GM20000 (cell line): ENCODE results near the gene MPZ.

ENCODE experiments used
- DNase-seq: peaks from one replicate; pipeline ENCODE4 v3.0.0; 2012; ENCODE audit warnings: low spot score
- TF ChIP-seq, protein P1 (sequence below): IDR thresholded peaks from 2 replicates; pipeline ENCODE4 v1.5.1; 2012; ENCODE audit warnings: mild to moderate bottlenecking, control low read depth; ENCODE audit errors: extremely low read depth, missing control alignments

The MPZ gene

DNA sequence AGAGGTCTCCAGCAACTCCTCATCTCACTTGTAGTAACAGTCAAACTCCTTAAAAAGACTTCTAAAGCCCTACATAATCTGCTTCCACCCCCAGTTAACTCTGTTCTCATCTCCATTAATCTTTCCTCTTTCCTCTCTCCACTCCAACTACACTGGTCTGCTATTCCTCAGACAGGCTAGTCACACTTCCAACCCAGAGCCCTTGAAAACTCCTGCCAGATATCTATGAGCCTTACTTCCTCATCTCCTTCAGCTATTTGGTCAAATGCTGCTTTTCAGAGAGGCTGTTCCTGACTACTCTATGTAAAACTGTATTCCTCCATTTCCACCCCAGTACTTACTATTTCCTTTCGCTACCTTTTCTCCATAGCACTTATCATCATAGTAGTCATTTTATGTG, 26.8 kb downstream of the MPZ start:
- DNase-seq, result no peak
- TF ChIP-seq, protein P1, sequence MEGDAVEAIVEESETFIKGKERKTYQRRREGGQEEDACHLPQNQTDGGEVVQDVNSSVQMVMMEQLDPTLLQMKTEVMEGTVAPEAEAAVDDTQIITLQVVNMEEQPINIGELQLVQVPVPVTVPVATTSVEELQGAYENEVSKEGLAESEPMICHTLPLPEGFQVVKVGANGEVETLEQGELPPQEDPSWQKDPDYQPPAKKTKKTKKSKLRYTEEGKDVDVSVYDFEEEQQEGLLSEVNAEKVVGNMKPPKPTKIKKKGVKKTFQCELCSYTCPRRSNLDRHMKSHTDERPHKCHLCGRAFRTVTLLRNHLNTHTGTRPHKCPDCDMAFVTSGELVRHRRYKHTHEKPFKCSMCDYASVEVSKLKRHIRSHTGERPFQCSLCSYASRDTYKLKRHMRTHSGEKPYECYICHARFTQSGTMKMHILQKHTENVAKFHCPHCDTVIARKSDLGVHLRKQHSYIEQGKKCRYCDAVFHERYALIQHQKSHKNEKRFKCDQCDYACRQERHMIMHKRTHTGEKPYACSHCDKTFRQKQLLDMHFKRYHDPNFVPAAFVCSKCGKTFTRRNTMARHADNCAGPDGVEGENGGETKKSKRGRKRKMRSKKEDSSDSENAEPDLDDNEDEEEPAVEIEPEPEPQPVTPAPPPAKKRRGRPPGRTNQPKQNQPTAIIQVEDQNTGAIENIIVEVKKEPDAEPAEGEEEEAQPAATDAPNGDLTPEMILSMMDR, result no peak

DNA sequence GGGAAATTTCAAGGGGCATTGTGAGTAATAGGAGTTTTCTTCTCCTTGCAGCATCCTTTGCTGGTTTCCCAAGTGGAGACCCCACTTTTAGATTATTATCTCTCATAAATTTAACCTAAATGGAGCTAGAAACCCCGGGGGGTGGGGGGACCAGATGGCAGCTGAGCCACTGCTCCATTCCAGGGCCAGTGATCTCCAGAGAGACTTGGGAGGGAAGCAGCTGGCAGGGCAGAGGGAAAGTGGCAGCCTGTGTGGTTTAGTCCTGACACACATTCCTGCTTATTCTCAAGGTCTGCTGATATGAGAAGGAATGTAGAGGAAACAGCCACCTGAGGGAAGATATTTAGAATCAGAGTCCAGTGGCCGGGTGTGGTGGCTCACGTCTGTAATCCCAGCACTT, 34.9 kb downstream of the MPZ start:
- DNase-seq, result no peak
- TF ChIP-seq, protein P1, result no peak

DNA sequence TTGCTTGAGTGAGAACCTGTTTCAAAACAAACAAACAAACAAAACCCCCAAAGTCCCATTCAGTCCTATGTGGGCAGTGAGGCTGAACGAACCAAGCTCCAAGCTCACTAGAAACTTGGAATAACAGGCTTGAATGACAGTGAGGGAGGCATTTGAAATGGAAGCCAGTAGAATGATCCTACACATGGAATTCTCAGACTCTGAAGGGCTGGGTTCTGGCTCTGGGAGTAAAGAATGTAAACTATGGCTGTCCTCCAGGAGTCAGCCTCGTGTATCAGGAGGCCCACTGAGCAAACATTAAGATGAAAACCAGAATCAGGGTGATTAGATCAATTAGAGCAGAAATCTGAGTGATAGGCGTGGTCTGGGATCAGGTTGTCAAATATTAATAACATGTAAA, 36.4 kb downstream of the MPZ start:
- DNase-seq, result no peak
- TF ChIP-seq, protein P1, result no peak

DNA sequence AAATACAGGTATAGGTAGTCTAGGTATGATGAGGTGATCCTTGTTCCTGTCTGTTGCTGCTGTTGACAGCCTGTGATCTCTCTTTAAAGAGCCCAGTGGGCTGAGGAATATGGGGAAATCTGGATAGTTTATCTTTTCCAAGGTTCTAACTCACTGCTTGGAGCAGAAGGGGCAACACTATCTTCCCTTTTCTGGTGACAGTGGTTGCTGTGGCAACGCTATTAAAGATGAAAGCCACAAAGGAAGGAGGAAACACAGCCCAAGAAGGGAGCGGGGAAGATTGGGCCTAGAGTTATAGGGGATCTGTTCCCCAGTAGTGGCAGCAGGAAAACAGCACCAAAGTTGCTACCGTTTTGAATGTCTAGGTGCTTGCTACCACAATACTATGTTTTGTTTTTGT, 42.4 kb downstream of the MPZ start:
- TF ChIP-seq, protein P1, result no peak
- no peak for DNase-seq

DNA sequence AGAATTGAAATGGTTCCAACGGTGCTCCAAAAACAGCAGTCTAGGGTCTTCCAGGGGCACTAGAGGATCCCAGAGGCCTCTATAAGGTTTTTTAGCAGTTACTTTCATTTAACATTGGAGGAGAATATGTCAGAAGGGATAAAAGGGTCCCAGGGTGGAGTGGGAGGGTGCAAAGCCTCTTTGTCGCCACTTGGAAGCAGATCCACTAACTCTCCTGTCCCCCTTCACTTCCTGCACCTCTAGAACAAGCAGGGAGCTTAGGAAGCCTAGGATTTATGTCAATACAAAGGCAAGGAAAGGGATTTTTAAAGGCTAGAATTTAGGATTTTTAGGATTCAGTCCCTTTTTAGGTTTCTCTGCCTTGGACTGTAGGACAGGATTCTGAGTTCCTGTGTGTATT, 42.9 kb downstream of the MPZ start:
- TF ChIP-seq, protein P1, result no peak
- no peak for DNase-seq

DNA sequence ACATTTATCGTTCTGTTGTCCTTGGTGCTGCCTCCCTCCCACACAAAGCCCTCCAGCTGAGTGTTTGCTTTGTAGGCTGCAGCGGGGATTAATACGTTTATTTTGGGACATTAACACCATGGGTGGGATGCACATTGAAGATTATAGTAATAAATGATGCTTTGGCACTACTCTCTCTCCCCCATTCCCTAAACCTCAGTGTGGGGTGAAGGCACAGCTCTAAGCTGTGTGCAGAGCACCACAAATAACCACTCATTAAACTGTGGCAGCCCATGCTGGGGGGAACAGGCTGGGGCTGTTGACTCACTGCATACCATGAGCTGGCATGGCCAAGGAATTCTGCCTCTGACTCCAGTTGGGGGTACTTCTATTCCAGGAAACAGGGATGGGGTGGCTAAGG, 43.6 kb downstream of the MPZ start:
- DNase-seq, result no peak
- TF ChIP-seq, protein P1, result no peak

DNA sequence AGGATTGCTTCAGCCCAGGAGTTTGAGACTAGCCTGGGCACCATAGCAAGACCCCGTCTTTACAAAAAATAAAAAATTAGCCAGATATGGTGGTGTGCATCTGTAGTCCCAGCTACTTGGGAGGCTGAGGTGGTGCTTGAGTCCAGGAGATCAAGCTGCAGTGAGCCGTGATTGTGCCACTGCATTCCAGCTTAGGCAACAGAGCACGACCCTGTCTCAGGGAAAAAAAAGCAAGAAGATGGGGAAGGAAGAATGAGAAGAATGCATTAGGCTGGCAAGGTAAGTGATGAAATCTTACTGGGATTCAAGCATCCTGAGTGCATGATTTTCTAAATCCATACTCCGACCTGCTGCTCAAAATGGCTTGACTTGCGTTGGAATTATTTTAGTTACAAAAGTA, 44.5 kb downstream of the MPZ start:
- DNase-seq, result no peak
- TF ChIP-seq, protein P1, result no peak
